ENCODE measurements around the gene LSM4. TPM values are rescaled to one million over a fixed set of nuclear protein-coding genes. Genes with fewer than 3 reads are reported as not detected.

Gene LSM4
- total RNA-seq, 1 donor from 2014 or later: 440 TPM

- Histone ChIP-seq H3K27ac (no peak overlapping the region), H3K27me3 (no peaks in the 10 kb centered on the region), H3K4me1 (peaks cover 4% of the 10 kb centered on the region), H3K9ac (no peak overlapping the region), H3F3A (ENCODE audit: low read depth) (peaks cover 10% of the 10 kb centered on the region), H3K9me3 (ENCODE audit: low read depth) (no peaks in the 10 kb centered on the region), H3K4me3 (no peak overlapping the region), H3K79me2 (ENCODE audit: low read depth) (no peaks in the 10 kb centered on the region), H3K4me2 (no peak overlapping the region), H4K20me1 (ENCODE audit: low read depth) (no peaks in the 10 kb centered on the region), H2AFZ (replicated peaks) (no peak overlapping the region), H3K36me3 (no peaks in the 10 kb centered on the region)
- DNase-seq (ENCODE audit: low spot score): no peak
- Mint-ChIP-seq H3K4me3 (peak overlapping the region; percentile 53), H3K4me1 (peaks cover 20% of the 10 kb centered on the region), H3K27ac (no peak overlapping the region), H3K27me3 (ENCODE audit: insufficient read depth, low read depth) (peaks cover 2% of the 10 kb centered on the region), H3K36me3 (no peaks in the 10 kb centered on the region), H3K9me3 (no peaks in the 10 kb centered on the region)
- TF ChIP-seq EZH2phosphoT487 (IDR thresholded peaks at IDR 0.05) (no peak), CTCF (IDR thresholded peaks at IDR 0.05) (no peak), EZH2 (IDR thresholded peaks at IDR 0.05) (no peak)
Observed at GRCh38 chr19:18330868-18331267, 8.0 kb upstream of the LSM4 start.

- peaks cover 16% of the 10 kb centered on the region for H3K4me1 Mint-ChIP-seq
- no peak for DNase-seq (ENCODE audit: low spot score)
- H3K4me2 ChIP-seq: peak overlapping the region; percentile 79
- no peaks in the 10 kb centered on the region for H3K36me3 Mint-ChIP-seq
- peaks cover 19% of the 10 kb centered on the region for H3F3A ChIP-seq (ENCODE audit: low read depth)
- peak overlapping the region; percentile 86 for H3K4me3 Mint-ChIP-seq
- peak overlapping the region; percentile 46 for H3K4me3 ChIP-seq
- peaks cover 2% of the 10 kb centered on the region for H3K27me3 Mint-ChIP-seq (ENCODE audit: insufficient read depth, low read depth)
- H3K27ac ChIP-seq: no peak overlapping the region
- H3K9ac ChIP-seq: no peak overlapping the region
- TF ChIP-seq CTCF (IDR thresholded peaks at IDR 0.05) (no peak), EZH2phosphoT487 (IDR thresholded peaks at IDR 0.05) (no peak), EZH2 (IDR thresholded peaks at IDR 0.05) (no peak)
- no peaks in the 10 kb centered on the region for H3K79me2 ChIP-seq (ENCODE audit: low read depth)
- no peaks in the 10 kb centered on the region for H3K9me3 Mint-ChIP-seq
- H3K9me3 ChIP-seq (ENCODE audit: low read depth): no peaks in the 10 kb centered on the region
- peak overlapping the region; percentile 69 for H2AFZ ChIP-seq (replicated peaks)
- H3K27me3 ChIP-seq: no peaks in the 10 kb centered on the region
- no peaks in the 10 kb centered on the region for H3K36me3 ChIP-seq
- H3K27ac Mint-ChIP-seq: peak overlapping the region; percentile 97
- peaks cover 4% of the 10 kb centered on the region for H3K4me1 ChIP-seq
- no peaks in the 10 kb centered on the region for H4K20me1 ChIP-seq (ENCODE audit: low read depth)
Observed at GRCh38 chr19:18329035-18329376, 6.1 kb upstream of the LSM4 start.

- Mint-ChIP-seq H3K27ac (peak overlapping the region; percentile 97), H3K4me3 (peak overlapping the region; percentile 86), H3K9me3 (no peaks in the 10 kb centered on the region), H3K36me3 (no peaks in the 10 kb centered on the region), H3K27me3 (ENCODE audit: insufficient read depth, low read depth) (peaks cover 2% of the 10 kb centered on the region), H3K4me1 (peaks cover 21% of the 10 kb centered on the region)
- Histone ChIP-seq H3F3A (ENCODE audit: low read depth) (peaks cover 24% of the 10 kb centered on the region), H3K27ac (no peak overlapping the region), H3K9me3 (ENCODE audit: low read depth) (no peaks in the 10 kb centered on the region), H3K4me2 (peak overlapping the region; percentile 79), H3K27me3 (no peaks in the 10 kb centered on the region), H3K36me3 (no peaks in the 10 kb centered on the region), H3K79me2 (ENCODE audit: low read depth) (no peaks in the 10 kb centered on the region), H3K4me3 (peak overlapping the region; percentile 46), H3K9ac (no peak overlapping the region), H4K20me1 (ENCODE audit: low read depth) (no peaks in the 10 kb centered on the region), H2AFZ (replicated peaks) (peak overlapping the region; percentile 69), H3K4me1 (peaks cover 7% of the 10 kb centered on the region)
- peak; percentile 97 for DNase-seq (ENCODE audit: low spot score)
- TF ChIP-seq EZH2phosphoT487 (IDR thresholded peaks at IDR 0.05) (no peak), CTCF (IDR thresholded peaks at IDR 0.05) (peak; percentile 81)
Observed at GRCh38 chr19:18328340-18329034, 5.6 kb upstream of the LSM4 start.

Data from neural progenitor cell (in vitro differentiated cells).